ENCODE data around the gene PCK2.
"Not testable (repeated sequence)": the region's sequence is repeated elsewhere in the genome, so short reads cannot be mapped to it uniquely, and the experiment has no call there.

The PCK2 gene

GRCh38 chr14:24093901-24094840, at the start of gene PCK2:
PCK2 (plus strand) TSS chr14:24094311; CDS start chr14:24094406, 95 bp downstream.
- DNase-seq, result peak; percentile 82

GRCh38 chr14:24049002-24049401, 45.1 kb upstream of the PCK2 start:
- not testable (repeated sequence) for DNase-seq

- DNase-seq, result not testable (repeated sequence)
These were observed 43.4 kb upstream of the PCK2 start for GRCh38 chr14:24050753-24051152.

- no peak for DNase-seq
These were observed 42.8 kb upstream of the PCK2 start for GRCh38 chr14:24051176-24051788.

GRCh38 chr14:24051789-24052655, 42.1 kb upstream of the PCK2 start, which contains the start of gene CARMIL3:
CARMIL3 (plus strand) TSS chr14:24052009; CDS start chr14:24052154, 145 bp downstream.
- DNase-seq, result peak; percentile 11

- DNase-seq, result no peak
These were observed 41.2 kb upstream of the PCK2 start for GRCh38 chr14:24052656-24053547.

- no peak for DNase-seq
These were observed 40.4 kb upstream of the PCK2 start for GRCh38 chr14:24053548-24054323.

- no peak for DNase-seq
These were observed 39.8 kb upstream of the PCK2 start for GRCh38 chr14:24054324-24054641.

- DNase-seq, result no peak
These were observed 39.5 kb upstream of the PCK2 start for GRCh38 chr14:24054646-24055045.

GRCh38 chr14:24055971-24056799, 37.9 kb upstream of the PCK2 start:
- no peak for DNase-seq

- no peak for DNase-seq
These were observed 37.3 kb upstream of the PCK2 start for GRCh38 chr14:24056800-24057184.

GRCh38 chr14:24057271-24057670, 36.8 kb upstream of the PCK2 start:
- no peak for DNase-seq

GRCh38 chr14:24057867-24058259, 36.2 kb upstream of the PCK2 start:
- no peak for DNase-seq

GRCh38 chr14:24058260-24058950, 35.7 kb upstream of the PCK2 start:
- peak; percentile 58 for DNase-seq

GRCh38 chr14:24058951-24059475, 35.1 kb upstream of the PCK2 start:
- DNase-seq, result no peak

GRCh38 chr14:24059841-24060388, 34.2 kb upstream of the PCK2 start:
- DNase-seq, result no peak

- no peak for DNase-seq
These were observed 33.7 kb upstream of the PCK2 start for GRCh38 chr14:24060443-24060842.

- no peak for DNase-seq
These were observed 32.9 kb upstream of the PCK2 start for GRCh38 chr14:24060984-24061913.
